WTC11 (cell line): ENCODE measurements around the gene WDR90. TPM values are rescaled to one million over a fixed set of nuclear protein-coding genes. Genes with fewer than 3 reads are reported as not detected.
A peak's percentile ranks its signal among the peaks of the same experiment; 100 is the strongest.

Experiments used
- ATF1 ChIP-seq: sonication (generic); formaldehyde crosslinking; IDR thresholded peaks from 2 replicates; pipeline ENCODE4 v1.8.1; 2023; ENCODE audit warnings: mild to moderate bottlenecking, moderate library complexity, missing genetic modification reagents
- CDX4 ChIP-seq: fragments of 250-450 bp; sonication (Bioruptor Pico); IDR thresholded peaks from 2 replicates; pipeline ENCODE4 v1.9.0; 2021; ENCODE audit warnings: moderate library complexity, mild to moderate bottlenecking, inconsistent platforms, borderline replicate concordance
- CREM ChIP-seq: sonication (generic); formaldehyde crosslinking; IDR thresholded peaks from 2 replicates; pipeline ENCODE4 v1.8.1; 2022; ENCODE audit warnings: mild to moderate bottlenecking, missing genetic modification reagents, moderate library complexity
- E2F5 ChIP-seq: sonication (generic); formaldehyde crosslinking; IDR thresholded peaks from 2 replicates; pipeline ENCODE4 v1.8.1; 2022; ENCODE audit warnings: mild to moderate bottlenecking, moderate library complexity, missing genetic modification reagents
- FOXP1 ChIP-seq: sonication (generic); formaldehyde crosslinking; IDR thresholded peaks from 2 replicates; pipeline ENCODE4 v1.8.0; 2022; ENCODE audit warnings: missing genetic modification reagents, mild to moderate bottlenecking, moderate library complexity, borderline replicate concordance
- GTF2I ChIP-seq: fragments of 250-450 bp; sonication (Bioruptor Pico); conservative IDR thresholded peaks from 2 replicates; pipeline ENCODE4 v1.4.0; 2021; ENCODE audit warnings: mild to moderate bottlenecking
- HMGXB4 ChIP-seq: sonication (generic); formaldehyde crosslinking; IDR thresholded peaks from 2 replicates; pipeline ENCODE4 v1.8.1; 2023; ENCODE audit warnings: mild to moderate bottlenecking, moderate library complexity, missing genetic modification reagents
- IRF1 ChIP-seq: sonication (generic); formaldehyde crosslinking; IDR thresholded peaks from 2 replicates; pipeline ENCODE4 v1.8.0; 2023; ENCODE audit warnings: missing genetic modification reagents
- KAT7 ChIP-seq: sonication (generic); formaldehyde crosslinking; IDR thresholded peaks from 2 replicates; pipeline ENCODE4 v1.8.1; 2023; ENCODE audit warnings: missing genetic modification reagents, mild to moderate bottlenecking, borderline replicate concordance
- MAX ChIP-seq: sonication (generic); formaldehyde crosslinking; IDR thresholded peaks from 2 replicates; pipeline ENCODE4 v1.8.0; 2022; ENCODE audit warnings: mild to moderate bottlenecking, missing genetic modification reagents
- NFATC4 ChIP-seq: fragments of 250-450 bp; sonication (Bioruptor Pico); IDR thresholded peaks from 2 replicates; pipeline ENCODE4 v1.9.0; 2021; ENCODE audit warnings: mild to moderate bottlenecking
- NFYB ChIP-seq: sonication (generic); formaldehyde crosslinking; conservative IDR thresholded peaks from 2 replicates; pipeline ENCODE4 v1.8.0; 2022; ENCODE audit warnings: low read depth, missing genetic modification reagents
- NR2C2 ChIP-seq: sonication (generic); formaldehyde crosslinking; IDR thresholded peaks from 2 replicates; pipeline ENCODE4 v1.8.0; 2022; ENCODE audit warnings: mild to moderate bottlenecking, missing genetic modification reagents
- NR3C1 ChIP-seq: sonication (generic); formaldehyde crosslinking; conservative IDR thresholded peaks from 2 replicates; pipeline ENCODE4 v1.8.1; 2023; ENCODE audit warnings: low read depth, mild to moderate bottlenecking, missing genetic modification reagents
- SMAD3 ChIP-seq: sonication (generic); formaldehyde crosslinking; IDR thresholded peaks from 2 replicates; pipeline ENCODE4 v1.8.0; 2022; ENCODE audit warnings: missing genetic modification reagents, mild to moderate bottlenecking, borderline replicate concordance
- SOX15 ChIP-seq: fragments of 250-450 bp; sonication (Bioruptor Pico); IDR thresholded peaks from 2 replicates; pipeline ENCODE4 v1.9.0; 2021; ENCODE audit warnings: mild to moderate bottlenecking
- STAT6 ChIP-seq: sonication (generic); formaldehyde crosslinking; conservative IDR thresholded peaks from 2 replicates; pipeline ENCODE4 v1.8.1; 2023; ENCODE audit warnings: mild to moderate bottlenecking, low read depth, missing genetic modification reagents, moderate library complexity
- TCF7 ChIP-seq: sonication (generic); formaldehyde crosslinking; IDR thresholded peaks from 2 replicates; pipeline ENCODE4 v1.8.0; 2022; ENCODE audit warnings: mild to moderate bottlenecking, low read depth, missing genetic modification reagents, moderate library complexity
- TEAD4 ChIP-seq: sonication (generic); formaldehyde crosslinking; IDR thresholded peaks from 2 replicates; pipeline ENCODE4 v1.8.0; 2022; ENCODE audit warnings: mild to moderate bottlenecking, missing genetic modification reagents
- ZNF263 ChIP-seq: sonication (generic); formaldehyde crosslinking; IDR thresholded peaks from 2 replicates; pipeline ENCODE4 v1.8.1; 2022; ENCODE audit warnings: low read depth, mild to moderate bottlenecking, moderate library complexity, missing genetic modification reagents
- ZNF317 ChIP-seq: sonication (generic); formaldehyde crosslinking; IDR thresholded peaks from 2 replicates; pipeline ENCODE4 v1.8.1; 2023; ENCODE audit warnings: low read depth, mild to moderate bottlenecking, moderate library complexity, missing genetic modification reagents, borderline replicate concordance
- ZNF512 ChIP-seq: sonication (generic); formaldehyde crosslinking; IDR thresholded peaks from 2 replicates; pipeline ENCODE4 v1.8.1; 2022; ENCODE audit warnings: missing genetic modification reagents, borderline replicate concordance
- ZNF671 ChIP-seq: fragments of 250-450 bp; sonication (Bioruptor Pico); IDR thresholded peaks from 2 replicates; pipeline ENCODE4 v1.8.0; 2021; ENCODE audit warnings: mild to moderate bottlenecking
- total RNA-seq: library from RNA; stranded (reverse); gene quantifications from 3 replicates; pipeline ENCODE4 v1.2.3, GENCODE V29; 2021
- TF ChIP-seq, protein P1 (sequence below): sonication (generic); formaldehyde crosslinking; IDR thresholded peaks from 2 replicates; pipeline ENCODE4 v1.8.0; 2022; ENCODE audit warnings: mild to moderate bottlenecking, missing genetic modification reagents
- TF ChIP-seq, protein P2 (sequence below): fragments of 250-450 bp; sonication (Bioruptor Pico); IDR thresholded peaks from 2 replicates; pipeline ENCODE4 v1.9.0; 2021; ENCODE audit warnings: mild to moderate bottlenecking

The WDR90 gene
- total RNA-seq, 1 experiment from 2014 or later: 75.8 TPM

DNA sequence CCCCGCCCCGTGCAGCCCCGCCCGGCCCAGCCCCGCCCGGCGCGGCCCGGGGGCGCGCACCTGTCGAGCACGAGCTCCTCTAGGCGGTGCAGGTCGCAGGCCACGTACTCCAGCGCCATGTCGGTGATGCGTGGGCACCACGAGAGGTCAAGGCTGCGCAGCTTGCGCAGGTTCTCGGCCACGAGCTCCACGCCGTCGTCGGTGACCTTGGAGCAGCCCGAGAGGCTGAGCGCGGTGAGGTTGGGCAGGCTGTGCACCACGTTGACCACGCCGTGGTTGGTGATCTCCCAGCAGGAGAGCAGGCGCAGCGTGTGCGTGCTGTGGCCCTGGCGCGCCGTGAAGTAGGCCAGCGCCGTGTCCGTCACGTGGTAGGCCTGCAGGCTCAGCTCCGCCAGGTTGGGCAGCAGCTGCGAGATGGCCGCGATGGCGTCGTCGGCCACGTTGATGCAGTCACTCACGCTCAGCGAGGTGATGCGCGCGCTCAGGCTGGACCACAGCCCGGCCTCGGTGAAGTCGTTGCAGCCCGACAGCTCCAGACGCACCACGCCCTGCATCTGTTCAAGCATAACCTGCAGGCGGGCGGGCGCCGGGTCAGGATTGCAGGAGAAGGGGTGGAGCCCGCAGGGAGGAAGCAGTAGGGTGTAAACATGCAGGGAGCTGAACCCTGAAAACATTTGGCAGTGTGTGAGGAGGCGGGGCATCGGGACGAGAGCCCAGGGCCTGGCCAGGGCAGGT lies 46.4 kb downstream of the WDR90 start (continued):
- TF ChIP-seq ZNF512: no peak
- no peak for TF ChIP-seq NFYB (CRISPR knock-in tag)
- TF ChIP-seq ATF1: no peak
- TF ChIP-seq E2F5 (CRISPR knock-in tag): no peak
- TF ChIP-seq ZNF263: no peak
- peak; percentile 95 for TF ChIP-seq MAX (CRISPR knock-in tag)
- no peak for TF ChIP-seq NR2C2 (CRISPR knock-in tag)
- TF ChIP-seq, protein P1, sequence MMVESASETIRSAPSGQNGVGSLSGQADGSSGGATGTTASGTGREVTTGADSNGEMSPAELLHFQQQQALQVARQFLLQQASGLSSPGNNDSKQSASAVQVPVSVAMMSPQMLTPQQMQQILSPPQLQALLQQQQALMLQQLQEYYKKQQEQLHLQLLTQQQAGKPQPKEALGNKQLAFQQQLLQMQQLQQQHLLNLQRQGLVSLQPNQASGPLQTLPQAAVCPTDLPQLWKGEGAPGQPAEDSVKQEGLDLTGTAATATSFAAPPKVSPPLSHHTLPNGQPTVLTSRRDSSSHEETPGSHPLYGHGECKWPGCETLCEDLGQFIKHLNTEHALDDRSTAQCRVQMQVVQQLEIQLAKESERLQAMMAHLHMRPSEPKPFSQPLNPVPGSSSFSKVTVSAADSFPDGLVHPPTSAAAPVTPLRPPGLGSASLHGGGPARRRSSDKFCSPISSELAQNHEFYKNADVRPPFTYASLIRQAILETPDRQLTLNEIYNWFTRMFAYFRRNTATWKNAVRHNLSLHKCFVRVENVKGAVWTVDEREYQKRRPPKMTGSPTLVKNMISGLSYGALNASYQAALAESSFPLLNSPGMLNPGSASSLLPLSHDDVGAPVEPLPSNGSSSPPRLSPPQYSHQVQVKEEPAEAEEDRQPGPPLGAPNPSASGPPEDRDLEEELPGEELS (CRISPR knock-in tag): peak; percentile 32; the same call in 1 of the 2 replicates
- no peak for TF ChIP-seq NR3C1
- peak; percentile 36; the same call in 1 of the 2 replicates for TF ChIP-seq TCF7 (CRISPR knock-in tag)
- no peak for TF ChIP-seq CDX4 (CRISPR knock-in tag)
- no peak for TF ChIP-seq HMGXB4 (CRISPR knock-in tag)
- TF ChIP-seq IRF1: no peak; the same call in 1 of the 2 replicates
- no peak for TF ChIP-seq ZNF317
- no peak for TF ChIP-seq TEAD4 (CRISPR knock-in tag)
- TF ChIP-seq KAT7 (CRISPR knock-in tag): no peak
- no peak; the same call in 1 of the 2 replicates for TF ChIP-seq STAT6 (CRISPR knock-in tag)
- TF ChIP-seq, protein P2, sequence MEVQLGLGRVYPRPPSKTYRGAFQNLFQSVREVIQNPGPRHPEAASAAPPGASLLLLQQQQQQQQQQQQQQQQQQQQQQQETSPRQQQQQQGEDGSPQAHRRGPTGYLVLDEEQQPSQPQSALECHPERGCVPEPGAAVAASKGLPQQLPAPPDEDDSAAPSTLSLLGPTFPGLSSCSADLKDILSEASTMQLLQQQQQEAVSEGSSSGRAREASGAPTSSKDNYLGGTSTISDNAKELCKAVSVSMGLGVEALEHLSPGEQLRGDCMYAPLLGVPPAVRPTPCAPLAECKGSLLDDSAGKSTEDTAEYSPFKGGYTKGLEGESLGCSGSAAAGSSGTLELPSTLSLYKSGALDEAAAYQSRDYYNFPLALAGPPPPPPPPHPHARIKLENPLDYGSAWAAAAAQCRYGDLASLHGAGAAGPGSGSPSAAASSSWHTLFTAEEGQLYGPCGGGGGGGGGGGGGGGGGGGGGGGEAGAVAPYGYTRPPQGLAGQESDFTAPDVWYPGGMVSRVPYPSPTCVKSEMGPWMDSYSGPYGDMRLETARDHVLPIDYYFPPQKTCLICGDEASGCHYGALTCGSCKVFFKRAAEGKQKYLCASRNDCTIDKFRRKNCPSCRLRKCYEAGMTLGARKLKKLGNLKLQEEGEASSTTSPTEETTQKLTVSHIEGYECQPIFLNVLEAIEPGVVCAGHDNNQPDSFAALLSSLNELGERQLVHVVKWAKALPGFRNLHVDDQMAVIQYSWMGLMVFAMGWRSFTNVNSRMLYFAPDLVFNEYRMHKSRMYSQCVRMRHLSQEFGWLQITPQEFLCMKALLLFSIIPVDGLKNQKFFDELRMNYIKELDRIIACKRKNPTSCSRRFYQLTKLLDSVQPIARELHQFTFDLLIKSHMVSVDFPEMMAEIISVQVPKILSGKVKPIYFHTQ (CRISPR knock-in tag): no peak
- TF ChIP-seq ZNF671 (CRISPR knock-in tag): no peak
- no peak for TF ChIP-seq GTF2I (CRISPR knock-in tag)
- 0 out of 2 replicates have a peak, but pooled peaks have one; percentile 46 for TF ChIP-seq SMAD3 (CRISPR knock-in tag)
- TF ChIP-seq CREM (CRISPR knock-in tag): no peak
- TF ChIP-seq FOXP1 (CRISPR knock-in tag): peak; percentile 96
- no peak for TF ChIP-seq SOX15
- TF ChIP-seq NFATC4 (CRISPR knock-in tag): no peak
